SK-N-SH treated with all-trans-retinoic acid at 6 μM for 48 hours (cell line): ENCODE results near the gene KLHDC8A.

Experiments used
- ATAC-seq: fragments of 200-7000 bp; cut with Tn5 transposase; 3 replicates; pipeline ENCODE4 v1.9.1; 2020; ENCODE audit warnings: mild to moderate bottlenecking, moderate library complexity
- ARNTL ChIP-seq: fragments of 450-650 bp; formaldehyde crosslinking; IDR thresholded peaks from 2 replicates; pipeline ENCODE4 v1.5.0; 2020; ENCODE audit warnings: low read depth, mild to moderate bottlenecking, moderate library complexity, borderline replicate concordance
- BACH2 ChIP-seq: fragments of 250-450 bp; sonication (Bioruptor Pico); IDR thresholded peaks from 2 replicates; pipeline ENCODE4 v1.9.0; 2021; ENCODE audit warnings: mild to moderate bottlenecking, borderline replicate concordance
- CSDC2 ChIP-seq: fragments of 250-450 bp; sonication (Bioruptor Pico); IDR thresholded peaks from 2 replicates; pipeline ENCODE4 v1.5.0; 2020; ENCODE audit warnings: mild to moderate bottlenecking, moderate library complexity
- ESRRG ChIP-seq: fragments of 250-450 bp; sonication (Bioruptor Pico); IDR thresholded peaks from 2 replicates; pipeline ENCODE4 v1.6.1; 2021; ENCODE audit warnings: mild to moderate bottlenecking
- ISL1 ChIP-seq: fragments of 250-450 bp; sonication (Bioruptor Pico); IDR thresholded peaks from 2 replicates; pipeline ENCODE4 v2.1.2; 2022; ENCODE audit warnings: mild to moderate bottlenecking, moderate library complexity
- OSR1 ChIP-seq: fragments of 250-450 bp; sonication (Bioruptor Pico); IDR thresholded peaks from 2 replicates; pipeline ENCODE4 v1.8.0; 2022; ENCODE audit warnings: moderate library complexity, mild to moderate bottlenecking, inconsistent platforms
- PPARA ChIP-seq: fragments of 250-450 bp; sonication (Bioruptor Pico); IDR thresholded peaks from 2 replicates; pipeline ENCODE4 v1.5.0; 2020; ENCODE audit warnings: mild to moderate bottlenecking, borderline replicate concordance
- RARB ChIP-seq: fragments of 250-450 bp; sonication (Bioruptor Pico); IDR thresholded peaks from 2 replicates; pipeline ENCODE4 v1.8.0; 2021; ENCODE audit warnings: mild to moderate bottlenecking, moderate library complexity
- TCF4 ChIP-seq: fragments of 250-450 bp; sonication (Bioruptor Pico); IDR thresholded peaks from 2 replicates; pipeline ENCODE4 v1.8.0; 2021; ENCODE audit warnings: mild to moderate bottlenecking, moderate library complexity, borderline replicate concordance
- TOX ChIP-seq: fragments of 250-450 bp; sonication (Bioruptor Pico); IDR thresholded peaks from 2 replicates; pipeline ENCODE4 v1.8.0; 2021; ENCODE audit warnings: mild to moderate bottlenecking, moderate library complexity, borderline replicate concordance
- ZNF565 ChIP-seq: fragments of 450-650 bp; formaldehyde crosslinking; conservative IDR thresholded peaks from 2 replicates; pipeline ENCODE4 v1.5.0; 2020; ENCODE audit warnings: low read depth, mild to moderate bottlenecking, moderate library complexity
- ZNF70 ChIP-seq: fragments of 450-650 bp; formaldehyde crosslinking; IDR thresholded peaks from 2 replicates; pipeline ENCODE4 v1.5.0; 2020; ENCODE audit warnings: mild to moderate bottlenecking, moderate library complexity
- TF ChIP-seq, protein P1 (sequence below): fragments of 250-450 bp; sonication (Bioruptor Pico); IDR thresholded peaks from 2 replicates; pipeline ENCODE4 v1.5.0; 2020; ENCODE audit warnings: mild to moderate bottlenecking, moderate library complexity
- TF ChIP-seq, protein P2 (sequence below): fragments of 250-450 bp; sonication (Bioruptor Pico); IDR thresholded peaks from 2 replicates; pipeline ENCODE4 v1.8.0; 2020; ENCODE audit warnings: mild to moderate bottlenecking, moderate library complexity, borderline replicate concordance
- TF ChIP-seq, protein P3 (sequence below): fragments of 250-450 bp; sonication (Bioruptor Pico); IDR thresholded peaks from 2 replicates; pipeline ENCODE4 v1.5.1; 2020; ENCODE audit warnings: low read depth, mild to moderate bottlenecking, moderate library complexity
- TF ChIP-seq, protein P4 (sequence below): fragments of 250-450 bp; sonication (Bioruptor Pico); IDR thresholded peaks from 2 replicates; pipeline ENCODE4 v1.8.0; 2021; ENCODE audit warnings: low read depth, mild to moderate bottlenecking, moderate library complexity, borderline replicate concordance
- TF ChIP-seq, protein P5 (sequence below): fragments of 250-450 bp; sonication (Bioruptor Pico); IDR thresholded peaks from 2 replicates; pipeline ENCODE4 v1.5.1; 2021; ENCODE audit warnings: mild to moderate bottlenecking, moderate library complexity

KLHDC8A gene

DNA sequence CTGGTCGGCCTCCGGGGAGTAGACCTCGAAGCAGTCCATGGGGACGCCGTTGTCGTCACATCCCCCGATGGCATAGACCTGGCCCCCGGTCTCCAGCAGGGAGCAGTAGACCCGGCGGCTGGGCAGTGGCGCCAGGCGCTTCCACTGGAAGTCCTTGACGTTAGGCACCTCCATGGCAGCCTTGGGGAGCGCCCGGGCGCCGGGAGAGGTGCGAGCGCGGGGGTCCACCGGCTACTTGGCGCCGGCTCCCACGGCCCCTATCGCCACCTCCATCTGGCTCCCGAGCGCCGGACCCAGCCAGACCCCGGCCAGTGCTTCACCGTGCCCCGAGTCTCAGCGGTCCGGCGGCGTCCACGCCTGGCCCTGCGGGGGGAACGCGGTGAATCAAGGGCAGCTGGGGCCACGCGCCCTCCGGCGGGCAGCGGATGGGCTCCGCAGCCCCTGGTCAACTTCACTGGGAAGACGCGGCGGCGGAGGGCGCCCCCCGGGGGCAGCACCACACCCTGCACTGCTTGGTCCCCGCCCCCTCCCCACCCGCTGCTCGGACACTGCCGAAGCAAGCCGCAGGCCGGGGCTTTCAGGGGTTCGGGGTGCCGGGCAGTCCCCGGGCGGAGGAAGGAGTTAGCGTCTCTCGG is 13.2 kb downstream of the KLHDC8A start:
- ATAC-seq, result peak; percentile 74
- no peak for TF ChIP-seq ARNTL (CRISPR knock-in tag)
- TF ChIP-seq BACH2 (CRISPR knock-in tag), result no peak
- TF ChIP-seq TOX (CRISPR knock-in tag), result no peak
- TF ChIP-seq RARB (CRISPR knock-in tag), result no peak
- TF ChIP-seq, protein P1, sequence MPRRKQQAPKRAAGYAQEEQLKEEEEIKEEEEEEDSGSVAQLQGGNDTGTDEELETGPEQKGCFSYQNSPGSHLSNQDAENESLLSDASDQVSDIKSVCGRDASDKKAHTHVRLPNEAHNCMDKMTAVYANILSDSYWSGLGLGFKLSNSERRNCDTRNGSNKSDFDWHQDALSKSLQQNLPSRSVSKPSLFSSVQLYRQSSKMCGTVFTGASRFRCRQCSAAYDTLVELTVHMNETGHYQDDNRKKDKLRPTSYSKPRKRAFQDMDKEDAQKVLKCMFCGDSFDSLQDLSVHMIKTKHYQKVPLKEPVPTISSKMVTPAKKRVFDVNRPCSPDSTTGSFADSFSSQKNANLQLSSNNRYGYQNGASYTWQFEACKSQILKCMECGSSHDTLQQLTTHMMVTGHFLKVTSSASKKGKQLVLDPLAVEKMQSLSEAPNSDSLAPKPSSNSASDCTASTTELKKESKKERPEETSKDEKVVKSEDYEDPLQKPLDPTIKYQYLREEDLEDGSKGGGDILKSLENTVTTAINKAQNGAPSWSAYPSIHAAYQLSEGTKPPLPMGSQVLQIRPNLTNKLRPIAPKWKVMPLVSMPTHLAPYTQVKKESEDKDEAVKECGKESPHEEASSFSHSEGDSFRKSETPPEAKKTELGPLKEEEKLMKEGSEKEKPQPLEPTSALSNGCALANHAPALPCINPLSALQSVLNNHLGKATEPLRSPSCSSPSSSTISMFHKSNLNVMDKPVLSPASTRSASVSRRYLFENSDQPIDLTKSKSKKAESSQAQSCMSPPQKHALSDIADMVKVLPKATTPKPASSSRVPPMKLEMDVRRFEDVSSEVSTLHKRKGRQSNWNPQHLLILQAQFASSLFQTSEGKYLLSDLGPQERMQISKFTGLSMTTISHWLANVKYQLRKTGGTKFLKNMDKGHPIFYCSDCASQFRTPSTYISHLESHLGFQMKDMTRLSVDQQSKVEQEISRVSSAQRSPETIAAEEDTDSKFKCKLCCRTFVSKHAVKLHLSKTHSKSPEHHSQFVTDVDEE, result no peak
- TF ChIP-seq OSR1 (CRISPR knock-in tag), result no peak
- TF ChIP-seq ISL1 (CRISPR knock-in tag), result no peak
- no peak for TF ChIP-seq ZNF70 (CRISPR knock-in tag)
- no peak for TF ChIP-seq CSDC2 (CRISPR knock-in tag)
- TF ChIP-seq TCF4 (CRISPR knock-in tag), result no peak
- TF ChIP-seq PPARA (CRISPR knock-in tag), result no peak
- TF ChIP-seq, protein P2, sequence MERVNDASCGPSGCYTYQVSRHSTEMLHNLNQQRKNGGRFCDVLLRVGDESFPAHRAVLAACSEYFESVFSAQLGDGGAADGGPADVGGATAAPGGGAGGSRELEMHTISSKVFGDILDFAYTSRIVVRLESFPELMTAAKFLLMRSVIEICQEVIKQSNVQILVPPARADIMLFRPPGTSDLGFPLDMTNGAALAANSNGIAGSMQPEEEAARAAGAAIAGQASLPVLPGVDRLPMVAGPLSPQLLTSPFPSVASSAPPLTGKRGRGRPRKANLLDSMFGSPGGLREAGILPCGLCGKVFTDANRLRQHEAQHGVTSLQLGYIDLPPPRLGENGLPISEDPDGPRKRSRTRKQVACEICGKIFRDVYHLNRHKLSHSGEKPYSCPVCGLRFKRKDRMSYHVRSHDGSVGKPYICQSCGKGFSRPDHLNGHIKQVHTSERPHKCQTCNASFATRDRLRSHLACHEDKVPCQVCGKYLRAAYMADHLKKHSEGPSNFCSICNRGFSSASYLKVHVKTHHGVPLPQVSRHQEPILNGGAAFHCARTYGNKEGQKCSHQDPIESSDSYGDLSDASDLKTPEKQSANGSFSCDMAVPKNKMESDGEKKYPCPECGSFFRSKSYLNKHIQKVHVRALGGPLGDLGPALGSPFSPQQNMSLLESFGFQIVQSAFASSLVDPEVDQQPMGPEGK (CRISPR knock-in tag), result no peak
- TF ChIP-seq, protein P3, sequence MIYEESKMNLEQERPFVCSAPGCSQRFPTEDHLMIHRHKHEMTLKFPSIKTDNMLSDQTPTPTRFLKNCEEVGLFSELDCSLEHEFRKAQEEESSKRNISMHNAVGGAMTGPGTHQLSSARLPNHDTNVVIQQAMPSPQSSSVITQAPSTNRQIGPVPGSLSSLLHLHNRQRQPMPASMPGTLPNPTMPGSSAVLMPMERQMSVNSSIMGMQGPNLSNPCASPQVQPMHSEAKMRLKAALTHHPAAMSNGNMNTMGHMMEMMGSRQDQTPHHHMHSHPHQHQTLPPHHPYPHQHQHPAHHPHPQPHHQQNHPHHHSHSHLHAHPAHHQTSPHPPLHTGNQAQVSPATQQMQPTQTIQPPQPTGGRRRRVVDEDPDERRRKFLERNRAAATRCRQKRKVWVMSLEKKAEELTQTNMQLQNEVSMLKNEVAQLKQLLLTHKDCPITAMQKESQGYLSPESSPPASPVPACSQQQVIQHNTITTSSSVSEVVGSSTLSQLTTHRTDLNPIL (CRISPR knock-in tag), result no peak
- TF ChIP-seq, protein P4, sequence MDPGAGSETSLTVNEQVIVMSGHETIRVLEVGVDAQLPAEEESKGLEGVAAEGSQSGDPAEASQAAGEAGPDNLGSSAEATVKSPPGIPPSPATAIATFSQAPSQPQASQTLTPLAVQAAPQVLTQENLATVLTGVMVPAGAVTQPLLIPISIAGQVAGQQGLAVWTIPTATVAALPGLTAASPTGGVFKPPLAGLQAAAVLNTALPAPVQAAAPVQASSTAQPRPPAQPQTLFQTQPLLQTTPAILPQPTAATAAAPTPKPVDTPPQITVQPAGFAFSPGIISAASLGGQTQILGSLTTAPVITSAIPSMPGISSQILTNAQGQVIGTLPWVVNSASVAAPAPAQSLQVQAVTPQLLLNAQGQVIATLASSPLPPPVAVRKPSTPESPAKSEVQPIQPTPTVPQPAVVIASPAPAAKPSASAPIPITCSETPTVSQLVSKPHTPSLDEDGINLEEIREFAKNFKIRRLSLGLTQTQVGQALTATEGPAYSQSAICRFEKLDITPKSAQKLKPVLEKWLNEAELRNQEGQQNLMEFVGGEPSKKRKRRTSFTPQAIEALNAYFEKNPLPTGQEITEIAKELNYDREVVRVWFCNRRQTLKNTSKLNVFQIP (CRISPR knock-in tag), result no peak

- TF ChIP-seq OSR1 (CRISPR knock-in tag) (no peak), PPARA (CRISPR knock-in tag) (no peak), ZNF565 (no peak), ZNF70 (CRISPR knock-in tag) (no peak), ESRRG (CRISPR knock-in tag) (no peak)
- TF ChIP-seq, protein P5, sequence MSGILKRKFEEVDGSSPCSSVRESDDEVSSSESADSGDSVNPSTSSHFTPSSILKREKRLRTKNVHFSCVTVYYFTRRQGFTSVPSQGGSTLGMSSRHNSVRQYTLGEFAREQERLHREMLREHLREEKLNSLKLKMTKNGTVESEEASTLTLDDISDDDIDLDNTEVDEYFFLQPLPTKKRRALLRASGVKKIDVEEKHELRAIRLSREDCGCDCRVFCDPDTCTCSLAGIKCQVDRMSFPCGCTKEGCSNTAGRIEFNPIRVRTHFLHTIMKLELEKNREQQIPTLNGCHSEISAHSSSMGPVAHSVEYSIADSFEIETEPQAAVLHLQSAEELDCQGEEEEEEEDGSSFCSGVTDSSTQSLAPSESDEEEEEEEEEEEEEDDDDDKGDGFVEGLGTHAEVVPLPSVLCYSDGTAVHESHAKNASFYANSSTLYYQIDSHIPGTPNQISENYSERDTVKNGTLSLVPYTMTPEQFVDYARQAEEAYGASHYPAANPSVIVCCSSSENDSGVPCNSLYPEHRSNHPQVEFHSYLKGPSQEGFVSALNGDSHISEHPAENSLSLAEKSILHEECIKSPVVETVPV (CRISPR knock-in tag), result no peak
- TF ChIP-seq, protein P3 (CRISPR knock-in tag), result no peak
- TF ChIP-seq, protein P4 (CRISPR knock-in tag), result no peak
- no peak for ATAC-seq
Measured at GRCh38 chr1:205342986-205343385, 13.7 kb downstream of the KLHDC8A start.
